WTC11 (cell line): ENCODE data around the gene GAR1. TPM values are rescaled to one million over a fixed set of nuclear protein-coding genes. Genes with fewer than 3 reads are reported as not detected.

Experiments used
- ATAC-seq: fragments of 200-7000 bp; cut with Tn5 transposase; 2 replicates; pipeline ENCODE4 v1.10.0; 2021; ENCODE audit warnings: mild to moderate bottlenecking, moderate library complexity
- CTCF ChIA-PET: fragments of 300-600 bp; sonication (Branson Sonifier 250); formaldehyde crosslinking; loops from one replicate; lab custom pipeline; 2021; ENCODE audit warnings: antibody characterized with exemption; lab: Charles Lee
- POLR2A ChIA-PET: fragments of 350-600 bp; sonication (Branson Sonifier 250); formaldehyde crosslinking; loops from one replicate; lab custom pipeline; 2021; ENCODE audit warnings: antibody characterized with exemption; lab: Charles Lee
- DNase-seq: peaks from one replicate; pipeline ENCODE4 v3.0.0; 2021; ENCODE audit warnings: low spot score
- H3K27ac Mint-ChIP-seq: 2 replicates; pipeline ENCODE4 v1.8.0; 2021; ENCODE audit warnings: mixed read lengths
- H3K27me3 Mint-ChIP-seq: 2 replicates; pipeline ENCODE4 v1.8.0; 2021; ENCODE audit warnings: low read depth, mild to moderate bottlenecking, moderate library complexity, mixed read lengths
- H3K36me3 Mint-ChIP-seq: 2 replicates; pipeline ENCODE4 v1.8.0; 2021; ENCODE audit warnings: mixed read lengths
- H3K4me1 Mint-ChIP-seq: 2 replicates; pipeline ENCODE4 v1.8.0; 2022; ENCODE audit warnings: mixed read lengths
- H3K4me3 Mint-ChIP-seq: 2 replicates; pipeline ENCODE4 v1.8.0; 2021; ENCODE audit warnings: mild to moderate bottlenecking, moderate library complexity, mixed read lengths
- H3K9me3 Mint-ChIP-seq: 2 replicates; pipeline ENCODE4 v1.8.0; 2021; ENCODE audit warnings: mixed read lengths
- AFF4 ChIP-seq: sonication (generic); formaldehyde crosslinking; IDR thresholded peaks from 2 replicates; pipeline ENCODE4 v1.8.1; 2023; ENCODE audit warnings: mild to moderate bottlenecking, missing genetic modification reagents, borderline replicate concordance
- ARID4B ChIP-seq: sonication (generic); formaldehyde crosslinking; IDR thresholded peaks from 2 replicates; pipeline ENCODE4 v1.8.0; 2023; ENCODE audit warnings: missing genetic modification reagents, mild to moderate bottlenecking, borderline replicate concordance
- ATF1 ChIP-seq: sonication (generic); formaldehyde crosslinking; IDR thresholded peaks from 2 replicates; pipeline ENCODE4 v1.8.1; 2023; ENCODE audit warnings: mild to moderate bottlenecking, moderate library complexity, missing genetic modification reagents
- CDX4 ChIP-seq: fragments of 250-450 bp; sonication (Bioruptor Pico); IDR thresholded peaks from 2 replicates; pipeline ENCODE4 v1.9.0; 2021; ENCODE audit warnings: moderate library complexity, mild to moderate bottlenecking, inconsistent platforms, borderline replicate concordance
- ESRRA ChIP-seq: sonication (generic); formaldehyde crosslinking; IDR thresholded peaks from 2 replicates; pipeline ENCODE4 v1.8.1; 2022; ENCODE audit warnings: mild to moderate bottlenecking, missing genetic modification reagents, borderline replicate concordance
- JAZF1 ChIP-seq: fragments of 250-450 bp; sonication (Bioruptor Pico); IDR thresholded peaks from 2 replicates; pipeline ENCODE4 v1.9.0; 2021; ENCODE audit warnings: moderate library complexity, mild to moderate bottlenecking, inconsistent platforms
- JUN ChIP-seq: sonication (generic); formaldehyde crosslinking; IDR thresholded peaks from 2 replicates; pipeline ENCODE4 v1.8.0; 2023; ENCODE audit warnings: mild to moderate bottlenecking, missing genetic modification reagents
- NR2C2 ChIP-seq: sonication (generic); formaldehyde crosslinking; IDR thresholded peaks from 2 replicates; pipeline ENCODE4 v1.8.0; 2022; ENCODE audit warnings: mild to moderate bottlenecking, missing genetic modification reagents
- NR3C1 ChIP-seq: sonication (generic); formaldehyde crosslinking; conservative IDR thresholded peaks from 2 replicates; pipeline ENCODE4 v1.8.1; 2023; ENCODE audit warnings: low read depth, mild to moderate bottlenecking, missing genetic modification reagents
- PRRX2 ChIP-seq: fragments of 250-450 bp; sonication (Bioruptor Pico); IDR thresholded peaks from 2 replicates; pipeline ENCODE4 v1.8.0; 2021; ENCODE audit warnings: mild to moderate bottlenecking
- USF2 ChIP-seq: sonication (generic); formaldehyde crosslinking; IDR thresholded peaks from 2 replicates; pipeline ENCODE4 v1.8.1; 2023; ENCODE audit warnings: mild to moderate bottlenecking, missing genetic modification reagents, moderate library complexity
- ZNF138 ChIP-seq: sonication (generic); formaldehyde crosslinking; conservative IDR thresholded peaks from 2 replicates; pipeline ENCODE4 v1.8.1; 2022; ENCODE audit warnings: mild to moderate bottlenecking, moderate library complexity, missing genetic modification reagents
- ZNF232 ChIP-seq: sonication (generic); formaldehyde crosslinking; IDR thresholded peaks from 2 replicates; pipeline ENCODE4 v1.8.0; 2022; ENCODE audit warnings: mild to moderate bottlenecking, missing genetic modification reagents
- ZNF416 ChIP-seq: fragments of 250-450 bp; sonication (Bioruptor Pico); IDR thresholded peaks from 2 replicates; pipeline ENCODE4 v1.9.0; 2021; ENCODE audit warnings: mild to moderate bottlenecking, inconsistent platforms
- ZNF423 ChIP-seq: fragments of 250-450 bp; sonication (Bioruptor Pico); IDR thresholded peaks from 2 replicates; pipeline ENCODE4 v2.1.2; 2022; ENCODE audit warnings: mild to moderate bottlenecking, moderate library complexity
- total RNA-seq: library from RNA; stranded (reverse); gene quantifications from 3 replicates; pipeline ENCODE4 v1.2.3, GENCODE V29; 2021

The GAR1 gene
- total RNA-seq, 1 experiment from 2014 or later, result 32.3 TPM

GRCh38 chr4:109870061-109870460 lies 54.5 kb downstream of the GAR1 start (continued):
- TF ChIP-seq AFF4 (CRISPR knock-in tag) (no peak), PRRX2 (CRISPR knock-in tag) (no peak), JUN (CRISPR knock-in tag) (no peak), NR2C2 (CRISPR knock-in tag) (no peak), USF2 (no peak), ATF1 (CRISPR knock-in tag) (no peak), ZNF423 (CRISPR knock-in tag) (no peak), ESRRA (CRISPR knock-in tag) (no peak), ARID4B (CRISPR knock-in tag) (no peak), ZNF416 (CRISPR knock-in tag) (no peak), ZNF138 (CRISPR knock-in tag) (no peak), ZNF232 (CRISPR knock-in tag) (no peak)

- Mint-ChIP-seq H3K4me3 (no peak overlapping the region), H3K36me3 (no peaks in the 10 kb centered on the region; the same call in 1 of the 2 replicates), H3K27me3 (no peaks in the 10 kb centered on the region), H3K4me1 (no peaks in the 10 kb centered on the region), H3K27ac (no peak overlapping the region), H3K9me3 (peaks cover 13% of the 10 kb centered on the region)
- DNase-seq (no peak), ATAC-seq (no peak)
- TF ChIP-seq NR3C1 (CRISPR knock-in tag) (no peak), ATF1 (CRISPR knock-in tag) (no peak), CDX4 (CRISPR knock-in tag) (no peak), JAZF1 (CRISPR knock-in tag) (no peak)
- CTCF ChIA-PET, result no interaction called here
- POLR2A ChIA-PET, result no interaction called here
These were observed 56.5 kb downstream of the GAR1 start for GRCh38 chr4:109872065-109872464.
